Mesodermal cell (in vitro differentiated cells): ENCODE measurements around the gene LGR6.
"Not testable (repeated sequence)": the region's sequence is repeated elsewhere in the genome, so short reads cannot be mapped to it uniquely, and the experiment has no call there.

Source experiments
- H3K27ac ChIP-seq: 2 replicates; pipeline ENCODE4 v1.7.0; 2013; ENCODE audit warnings: mild to moderate bottlenecking, low read depth, low read length, moderate library complexity; ENCODE audit not compliant: severe bottlenecking
- H3K36me3 ChIP-seq: 2 replicates; pipeline ENCODE4 v1.7.1; 2013; ENCODE audit warnings: mild to moderate bottlenecking, low read length, moderate library complexity; ENCODE audit not compliant: control insufficient read depth, insufficient read depth
- H3K4me1 ChIP-seq: one replicate; pipeline ENCODE4 v1.7.1; 2013; ENCODE audit warnings: mild to moderate bottlenecking, low read length; ENCODE audit not compliant: insufficient read depth, control insufficient read depth, poor library complexity, severe bottlenecking
- H3K4me3 ChIP-seq: 2 replicates; pipeline ENCODE4 v1.7.0; 2013; ENCODE audit warnings: low read length, control low read depth, mild to moderate bottlenecking; ENCODE audit not compliant: insufficient read depth, poor library complexity, severe bottlenecking; ENCODE audit errors: extremely low read depth
- H3K9me3 ChIP-seq: 2 replicates; pipeline ENCODE4 v1.7.1; 2013; ENCODE audit warnings: mild to moderate bottlenecking, low read length, moderate library complexity; ENCODE audit not compliant: control insufficient read depth
- WGBS, 2 experiments: methylation state at CpG; one replicate each; pipeline ENCODE4 v1.1.5; 2013; ENCODE audit warnings: missing lambda C conversion rate in 2 of 2; ENCODE audit not compliant: insufficient coverage in 2 of 2; 5-methylcytosine and 5-hydroxymethylcytosine counted together

The LGR6 gene

GRCh38 chr1:202261209-202261958, 67.8 kb downstream of the LGR6 start:
- H3K36me3 ChIP-seq, H3K9me3 ChIP-seq, H3K4me1 ChIP-seq, H3K4me3 ChIP-seq, H3K27ac ChIP-seq: not testable (repeated sequence)
- no CpG with 5 or more reads among the region's 4 CpGs for whole genome bisulfite sequencing, 2 experiments

GRCh38 chr1:202263628-202264027, 70.0 kb downstream of the LGR6 start:
- WGBS, 2 experiments: 67% methylated on average over 1 of the region's 2 CpGs; no CpG with 5 or more reads in 1 of the 2 experiments

GRCh38 chr1:202264300-202264699, 70.7 kb downstream of the LGR6 start:
- Histone ChIP-seq H3K27ac (no peak overlapping the region), H3K9me3 (no peaks in the 10 kb centered on the region), H3K4me3 (no peak overlapping the region), H3K36me3 (no peaks in the 10 kb centered on the region), H3K4me1 (no peaks in the 10 kb centered on the region)
- WGBS, 2 experiments: 92 to 100% methylated on average over 2 to 5 of the region's 6 CpGs

More at GRCh38 chr1:202263628-202264027, 70.0 kb downstream of the LGR6 start:
- no peaks in the 10 kb centered on the region for H3K4me1 ChIP-seq
- no peaks in the 10 kb centered on the region for H3K9me3 ChIP-seq
- H3K36me3 ChIP-seq: no peaks in the 10 kb centered on the region
- no peak overlapping the region for H3K27ac ChIP-seq
- no peak overlapping the region for H3K4me3 ChIP-seq

- Histone ChIP-seq H3K4me3 (no peak overlapping the region), H3K27ac (no peak overlapping the region)
- whole genome bisulfite sequencing, 2 experiments: 88% methylated on average over 2 of the region's 3 CpGs; no CpG with 5 or more reads in 1 of the 2 experiments
These were observed 71.1 kb downstream of the LGR6 start for GRCh38 chr1:202264726-202265125.

GRCh38 chr1:202266061-202266765, 72.6 kb downstream of the LGR6 start:
- WGBS, 2 experiments: 90% methylated on average over 7 to 8 of the region's 9 CpGs
- no peak overlapping the region for H3K27ac ChIP-seq
- no peaks in the 10 kb centered on the region for H3K4me1 ChIP-seq
- H3K4me3 ChIP-seq: no peak overlapping the region
- no peaks in the 10 kb centered on the region for H3K9me3 ChIP-seq
- H3K36me3 ChIP-seq: no peaks in the 10 kb centered on the region

More at GRCh38 chr1:202264726-202265125, 71.1 kb downstream of the LGR6 start:
- Histone ChIP-seq H3K36me3 (no peaks in the 10 kb centered on the region), H3K9me3 (no peaks in the 10 kb centered on the region), H3K4me1 (no peaks in the 10 kb centered on the region)

DNA sequence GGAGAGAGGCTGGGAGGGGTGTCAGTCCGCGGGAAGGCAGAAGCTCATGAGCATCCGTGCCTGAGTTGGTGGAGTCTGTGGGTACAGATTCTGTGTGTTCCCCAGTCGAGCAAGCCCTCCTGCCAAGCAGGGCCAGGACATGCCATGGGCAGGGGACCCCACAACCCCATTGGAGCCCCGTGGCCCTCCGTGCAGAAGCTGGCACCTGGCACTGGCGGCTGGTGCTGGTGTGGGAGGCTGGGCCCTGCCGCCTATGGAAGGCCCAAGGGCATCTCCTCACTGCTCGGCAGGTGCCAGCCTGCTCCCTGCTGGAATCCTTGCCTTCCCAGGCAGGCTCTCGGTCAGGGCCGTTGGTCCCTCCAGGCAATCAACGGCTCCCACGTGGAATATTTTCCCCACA, 74.4 kb downstream of the LGR6 start:
- Histone ChIP-seq H3K4me3 (no peak overlapping the region), H3K4me1 (no peaks in the 10 kb centered on the region), H3K36me3 (no peaks in the 10 kb centered on the region), H3K9me3 (no peaks in the 10 kb centered on the region), H3K27ac (no peak overlapping the region)
- 82 to 88% methylated on average over 5 to 11 of the region's 13 CpGs for WGBS, 2 experiments

GRCh38 chr1:202268817-202269216, 75.2 kb downstream of the LGR6 start:
- H3K9me3 ChIP-seq: no peaks in the 10 kb centered on the region
- no peaks in the 10 kb centered on the region for H3K4me1 ChIP-seq
- H3K4me3 ChIP-seq: no peak overlapping the region
- WGBS, 2 experiments: 94 to 97% methylated on average over 4 of the region's 5 CpGs
- no peaks in the 10 kb centered on the region for H3K36me3 ChIP-seq
- H3K27ac ChIP-seq: no peak overlapping the region

- Histone ChIP-seq H3K4me3 (no peak overlapping the region), H3K27ac (no peak overlapping the region), H3K9me3 (no peaks in the 10 kb centered on the region), H3K36me3 (no peaks in the 10 kb centered on the region), H3K4me1 (no peaks in the 10 kb centered on the region)
- WGBS, 2 experiments: 79 to 85% methylated on average over 3 to 5 of the region's 8 CpGs
These were observed 77.3 kb downstream of the LGR6 start for GRCh38 chr1:202270871-202271326.

GRCh38 chr1:202272103-202272845, 78.7 kb downstream of the LGR6 start:
- H3K4me3 ChIP-seq: no peak overlapping the region
- 78 to 84% methylated on average over 4 to 6 of the region's 8 CpGs for WGBS, 2 experiments
- no peaks in the 10 kb centered on the region for H3K9me3 ChIP-seq
- H3K27ac ChIP-seq: no peak overlapping the region
- H3K4me1 ChIP-seq: no peaks in the 10 kb centered on the region
- H3K36me3 ChIP-seq: no peaks in the 10 kb centered on the region

DNA sequence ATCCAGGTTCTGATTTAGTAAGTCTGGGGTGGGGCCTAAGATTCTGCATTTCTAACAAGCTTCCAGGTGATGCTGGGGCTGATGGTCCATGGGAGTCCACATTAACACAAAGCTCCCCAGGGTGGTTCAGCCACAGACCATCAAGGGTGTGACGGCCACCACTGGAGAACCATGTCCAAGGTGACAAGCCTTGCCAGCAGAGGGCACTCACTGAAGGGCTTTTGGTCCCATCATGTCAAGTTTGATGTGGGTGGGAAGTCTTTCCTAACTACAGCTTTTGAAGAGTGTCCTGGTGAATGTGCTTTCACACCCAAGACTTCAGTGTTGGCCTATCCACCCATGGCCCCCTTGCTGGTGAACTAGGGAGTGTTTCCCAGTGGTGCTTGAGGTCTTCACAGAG, 81.0 kb downstream of the LGR6 start:
- 75 to 88% methylated on average over 1 of the region's 1 CpG for WGBS, 2 experiments
- H3K27ac ChIP-seq: no peak overlapping the region

More for the DNA sequence above, 81.0 kb downstream of the LGR6 start:
- Histone ChIP-seq H3K4me3 (no peak overlapping the region), H3K36me3 (no peaks in the 10 kb centered on the region), H3K4me1 (no peaks in the 10 kb centered on the region), H3K9me3 (no peaks in the 10 kb centered on the region)
